Left lung (tissue), 14 donors: ENCODE measurements around the gene FAIM2. TPM values are rescaled to one million over a fixed set of nuclear protein-coding genes. Genes with fewer than 3 reads are reported as not detected.

Source experiments
- ATAC-seq: fragments of 200-7000 bp; cut with Tn5 transposase; one replicate; pipeline ENCODE4 v1.9.1; 2020; ENCODE audit warnings: moderate library complexity
- DNase-seq, 4 donors: peaks; one replicate each; pipeline ENCODE4 v3.0.0-alpha.2; 2013 to 2020
- H3K27ac ChIP-seq, 2 donors: fragments of 200-600 bp; sonication (generic) in 1 of 2; one replicate each; pipeline versions ENCODE4 v1.5.0 to v1.8.0; 2020 to 2021
- H3K27me3 ChIP-seq, 2 donors: fragments of 200-600 bp; sonication (generic) in 1 of 2; one replicate each; pipeline versions ENCODE4 v1.5.0 to v1.8.0; 2020 to 2021
- H3K36me3 ChIP-seq, 2 donors: fragments of 200-600 bp; sonication (generic) in 1 of 2; one replicate each; pipeline versions ENCODE4 v1.5.0 to v1.8.0; 2020 to 2021
- H3K4me1 ChIP-seq, 2 donors: fragments of 200-600 bp; one replicate each; pipeline ENCODE4 v1.8.0; 2021
- H3K4me3 ChIP-seq, 2 donors: fragments of 200-600 bp; sonication (generic) in 1 of 2; one replicate each; pipeline versions ENCODE4 v1.5.0 to v1.8.0; 2020 to 2021; ENCODE audit warnings: mild to moderate bottlenecking in 1 of 2
- H3K9me3 ChIP-seq, 2 donors: fragments of 200-600 bp; sonication (generic) in 1 of 2; one replicate each; pipeline versions ENCODE4 v1.5.0 to v1.8.0; 2020 to 2021
- intact Hi-C, 2 donors: fragments of 100-400 bp; cut with DNase I; formaldehyde crosslinking; loops; one replicate each; pipeline versions ENCODE4 v1.11.2 to v1.14.2; 2022
- long read RNA-seq, 12 donors: library from polyadenylated mRNA in 2 of 12; unstranded in 2 of 12; transcript quantifications; one replicate each; pipeline ENCODE4 v2.0.0 and lab custom pipeline, GENCODE V29; 2019 to 2026
- polyA plus RNA-seq, 6 donors: library from polyadenylated mRNA; unstranded; fragments of 120-200 nt; gene quantifications; one replicate each; pipeline ENCODE4 v1.2.1, GENCODE V29; 2013; ENCODE audit not compliant: insufficient read length in 6 of 6
- total RNA-seq, 2 donors: library from RNA; stranded (reverse); fragmentation: NEBNext Ultra II Directional; extraction: Animal tissue kit (Norgen Biotek cat#: 25700); gene quantifications; one replicate each; pipeline ENCODE4 v1.2.1, GENCODE V29; 2021
- TF ChIP-seq, protein P1 (sequence below), 2 donors: fragments of 200-600 bp; sonication (generic) in 1 of 2; IDR thresholded peaks; one replicate each; pipeline versions ENCODE4 v1.5.0 to v1.8.0; 2021; ENCODE audit warnings: antibody characterized with exemption in 2 of 2
- donor health status: DM: no; HTN: yes; CAD: no.
- donor health status: DM: no; HTN: no; CAD: no.

The FAIM2 gene
- 1 to 10 TPM; 1.7 to 1.8 TPM for total RNA-seq
- polyA plus RNA-seq, result under 1 TPM; 0.27 to 0.78 (median 0.64) TPM
- long read RNA-seq, donor 1, result 0 reads
- long read RNA-seq, donor 2, result 0 reads
- long read RNA-seq, donor 3, result 0 reads
- long read RNA-seq, donor 4, full-length matches to known transcripts, result 1 of 1 reads
- long read RNA-seq, donor 4, partial matches to known transcripts, result 0 of 1 reads
- long read RNA-seq, donor 4, other reads (novel, unspliced or antisense), result 0 of 1 reads
- long read RNA-seq, donor 5, result 0 reads
- long read RNA-seq, donor 6, full-length matches to known transcripts, result 1 of 1 reads
- long read RNA-seq, donor 6, partial matches to known transcripts, result 0 of 1 reads
- long read RNA-seq, donor 6, other reads (novel, unspliced or antisense), result 0 of 1 reads
- long read RNA-seq, donor 7, result 0 reads
- long read RNA-seq, donor 8, full-length matches to known transcripts, result 1 of 1 reads
- long read RNA-seq, donor 8, partial matches to known transcripts, result 0 of 1 reads
- long read RNA-seq, donor 8, other reads (novel, unspliced or antisense), result 0 of 1 reads
- long read RNA-seq, donor 9, result 0 reads
- long read RNA-seq, donor 10, full-length matches to known transcripts, result 4 of 4 reads
- long read RNA-seq, donor 10, partial matches to known transcripts, result 0 of 4 reads
- long read RNA-seq, donor 10, other reads (novel, unspliced or antisense), result 0 of 4 reads
- long read RNA-seq, donor 11, full-length matches to known transcripts, result 55 of 93 reads
- long read RNA-seq, donor 11, partial matches to known transcripts, result 38 of 93 reads
- long read RNA-seq, donor 11, other reads (novel, unspliced or antisense), result 0 of 93 reads
- long read RNA-seq, donor 12, result 0 reads

DNA sequence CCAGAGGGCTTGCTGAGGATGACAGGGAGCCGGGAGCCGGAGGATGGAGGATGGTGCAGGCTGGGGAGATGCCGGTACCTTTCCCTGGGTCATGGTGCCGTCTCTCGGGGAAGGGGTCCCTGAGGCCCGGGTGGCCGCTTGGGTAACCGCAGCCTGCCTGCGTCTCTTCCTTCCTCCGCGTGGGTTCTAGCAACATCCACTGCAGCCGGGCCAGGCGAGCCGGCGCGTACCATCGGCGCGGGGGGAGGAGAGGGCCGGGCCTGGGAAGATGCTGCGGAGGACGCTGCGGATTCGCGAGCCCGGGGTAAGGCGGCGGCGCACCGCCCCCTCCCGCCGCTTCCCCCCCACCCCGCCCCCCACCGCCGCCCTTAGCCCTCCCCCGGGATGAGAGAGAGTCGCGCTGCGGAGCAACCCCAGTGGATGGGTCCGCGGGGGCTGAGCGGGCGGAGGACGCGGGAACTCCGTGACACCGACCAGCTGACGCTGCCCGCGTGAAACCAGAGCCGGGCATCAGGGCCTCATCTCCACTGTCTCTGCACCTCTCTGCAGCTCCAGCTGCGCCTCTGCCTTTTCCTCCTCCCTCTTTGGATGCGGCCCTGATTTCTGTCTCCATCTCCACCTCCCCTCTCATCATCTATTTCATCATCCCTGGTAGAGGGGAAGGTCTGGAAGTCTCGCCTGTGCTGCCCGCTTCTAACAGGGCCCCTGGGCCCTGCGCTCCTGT is at the start of gene FAIM2:
Gene FAIM2 (minus strand): TSS at position 201 of the 724 bp plus-strand sequence. CDS start 108 bp downstream, at position 93.
- H3K36me3 ChIP-seq, result no peaks in the 10 kb centered on the region
- peak in 3 of 4 donors; percentile 47 to 82 (median 48) for DNase-seq
- peak; percentile 71 for ATAC-seq
- no peaks in the 10 kb centered on the region for H3K9me3 ChIP-seq
- no peak within 1 kb of the TSS for H3K27ac ChIP-seq
- TF ChIP-seq, protein P1, sequence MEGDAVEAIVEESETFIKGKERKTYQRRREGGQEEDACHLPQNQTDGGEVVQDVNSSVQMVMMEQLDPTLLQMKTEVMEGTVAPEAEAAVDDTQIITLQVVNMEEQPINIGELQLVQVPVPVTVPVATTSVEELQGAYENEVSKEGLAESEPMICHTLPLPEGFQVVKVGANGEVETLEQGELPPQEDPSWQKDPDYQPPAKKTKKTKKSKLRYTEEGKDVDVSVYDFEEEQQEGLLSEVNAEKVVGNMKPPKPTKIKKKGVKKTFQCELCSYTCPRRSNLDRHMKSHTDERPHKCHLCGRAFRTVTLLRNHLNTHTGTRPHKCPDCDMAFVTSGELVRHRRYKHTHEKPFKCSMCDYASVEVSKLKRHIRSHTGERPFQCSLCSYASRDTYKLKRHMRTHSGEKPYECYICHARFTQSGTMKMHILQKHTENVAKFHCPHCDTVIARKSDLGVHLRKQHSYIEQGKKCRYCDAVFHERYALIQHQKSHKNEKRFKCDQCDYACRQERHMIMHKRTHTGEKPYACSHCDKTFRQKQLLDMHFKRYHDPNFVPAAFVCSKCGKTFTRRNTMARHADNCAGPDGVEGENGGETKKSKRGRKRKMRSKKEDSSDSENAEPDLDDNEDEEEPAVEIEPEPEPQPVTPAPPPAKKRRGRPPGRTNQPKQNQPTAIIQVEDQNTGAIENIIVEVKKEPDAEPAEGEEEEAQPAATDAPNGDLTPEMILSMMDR (IDR thresholded peaks at IDR 0.05), result no peak
- peaks cover 6 to 50% of the 10 kb centered on the region in 2 donors for H3K27me3 ChIP-seq
- intact Hi-C loops, result no loop called here
- H3K4me1 ChIP-seq, result peaks cover 0 to 8% of the 10 kb centered on the region in 2 donors
- H3K4me3 ChIP-seq, result peak within 1 kb of the TSS in 1 of 2 donors; percentile 3

DNA sequence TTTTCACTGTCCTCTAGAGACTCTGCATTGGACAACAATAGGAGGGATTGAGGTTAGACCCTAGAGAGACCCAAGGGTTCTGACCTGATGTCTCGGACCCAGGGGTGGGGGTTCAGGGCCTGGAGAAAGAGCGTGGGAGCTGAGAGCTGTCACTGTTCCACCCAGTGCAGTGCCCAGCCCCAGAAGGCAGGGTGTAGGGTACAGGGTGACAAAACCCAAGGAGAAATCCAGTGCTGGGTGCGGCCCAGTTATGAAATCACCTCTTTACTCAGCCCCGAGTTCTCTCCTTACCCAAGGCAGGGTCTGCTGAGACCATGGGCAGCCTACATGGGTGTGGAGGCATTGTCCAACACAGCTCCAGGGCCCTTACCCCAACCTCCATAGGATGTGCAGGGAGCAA is 49.5 kb upstream of the FAIM2 start:
- intact Hi-C loops, result no loop called here
- Histone ChIP-seq H3K9me3 (no peaks in the 10 kb centered on the region), H3K27me3 (peaks cover 25 to 79% of the 10 kb centered on the region in 2 donors), H3K36me3 (no peaks in the 10 kb centered on the region), H3K27ac (no peak overlapping the region), H3K4me3 (no peak overlapping the region), H3K4me1 (peaks cover 5 to 34% of the 10 kb centered on the region in 2 donors)
- TF ChIP-seq, protein P1 (IDR thresholded peaks at IDR 0.05), result no peak
- DNase-seq (no peak), ATAC-seq (peak; percentile 57)

DNA sequence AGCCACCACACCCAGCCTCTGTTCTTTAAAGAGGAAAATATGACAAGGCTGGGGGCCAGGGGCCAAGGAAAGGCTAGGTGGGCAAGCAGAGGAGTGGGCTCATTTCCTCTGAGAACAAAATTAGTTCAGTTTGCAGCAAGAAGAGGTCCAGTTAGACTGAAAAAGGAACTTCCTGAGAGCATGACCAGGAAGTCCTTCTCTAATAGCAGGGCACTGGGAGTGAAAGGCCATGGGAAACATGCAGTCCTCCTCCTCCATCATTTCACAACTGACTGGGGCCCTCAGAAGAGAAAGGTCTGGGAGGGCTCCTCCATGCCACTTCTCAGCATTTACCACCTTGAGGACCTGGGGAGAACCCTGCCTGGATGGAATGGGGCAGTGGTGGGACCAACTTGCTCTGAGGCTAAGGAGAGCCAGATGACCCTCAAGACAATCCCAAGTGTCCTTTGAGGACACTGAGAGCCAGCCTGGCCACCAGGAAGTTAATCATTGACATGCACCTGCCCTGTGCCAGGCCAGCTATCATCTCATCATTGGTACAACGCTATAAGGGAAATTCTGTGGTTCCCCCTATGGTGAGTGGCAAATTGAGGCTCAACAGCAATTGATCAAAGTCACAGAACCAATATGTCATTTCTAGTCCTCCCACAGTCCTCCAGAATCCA is 48.8 kb upstream of the FAIM2 start:
- H3K4me3 ChIP-seq, result no peak overlapping the region
- DNase-seq (peak in 1 of 4 donors; percentile 31), ATAC-seq (peak; percentile 8)
- TF ChIP-seq, protein P1 (IDR thresholded peaks at IDR 0.05), result no peak
- H3K9me3 ChIP-seq, result no peaks in the 10 kb centered on the region
- peaks cover 25 to 72% of the 10 kb centered on the region in 2 donors for H3K27me3 ChIP-seq
- no peak overlapping the region for H3K27ac ChIP-seq
- no peaks in the 10 kb centered on the region for H3K36me3 ChIP-seq
- intact Hi-C loops, result no loop called here
- H3K4me1 ChIP-seq, result peaks cover 5 to 34% of the 10 kb centered on the region in 2 donors

GRCh38 chr12:49951411-49952240 is 47.9 kb upstream of the FAIM2 start:
- no peak for ATAC-seq
- H3K4me3 ChIP-seq, result no peak overlapping the region
- H3K9me3 ChIP-seq, result no peaks in the 10 kb centered on the region
- intact Hi-C loops, result no loop called here
- H3K27me3 ChIP-seq, result peaks cover 17 to 63% of the 10 kb centered on the region in 2 donors
- H3K4me1 ChIP-seq, result peaks cover 5 to 34% of the 10 kb centered on the region in 2 donors
- DNase-seq, result peak in 2 of 4 donors; percentile 20 to 56
- no peaks in the 10 kb centered on the region for H3K36me3 ChIP-seq
- TF ChIP-seq, protein P1 (IDR thresholded peaks at IDR 0.05), result no peak
- no peak overlapping the region for H3K27ac ChIP-seq
